ENCODE results near the gene INTS3.
A peak's percentile ranks its signal among the peaks of the same experiment; 100 is the strongest.

INTS3 gene

DNA sequence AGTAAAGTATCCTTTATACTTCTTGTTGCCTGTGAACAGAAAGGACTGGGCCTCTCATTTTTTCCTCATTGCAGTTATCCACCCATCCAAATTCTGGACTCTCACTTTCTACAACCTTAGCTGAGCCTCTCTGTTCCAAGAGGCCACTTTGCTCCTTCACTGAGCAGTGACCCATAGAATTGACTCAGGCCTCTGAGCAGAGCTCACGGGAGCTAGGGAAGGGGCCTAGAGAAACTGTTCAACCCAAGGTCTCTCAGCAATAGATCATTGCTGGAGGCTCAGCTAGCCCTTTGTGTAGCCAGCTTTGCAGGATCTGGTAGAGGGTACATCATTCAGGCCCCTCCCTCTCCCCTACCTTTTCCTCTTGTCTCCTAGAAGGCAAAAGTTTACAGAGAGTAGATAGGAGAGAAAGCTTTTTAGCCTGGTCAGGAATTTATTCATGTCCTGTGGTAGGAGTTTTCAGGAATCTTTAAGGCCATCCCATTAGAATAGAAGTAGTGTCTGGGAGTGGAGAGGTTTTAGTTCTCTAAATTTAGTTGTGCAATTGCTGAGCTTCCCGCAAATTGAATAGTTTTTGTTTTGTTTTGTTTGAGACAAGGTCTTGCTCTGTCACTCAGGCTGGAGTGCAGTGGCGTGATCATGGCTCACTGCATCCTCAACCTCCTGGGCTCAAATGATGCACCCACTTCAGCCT lies 6.7 kb downstream of the INTS3 start:
- TF ChIP-seq POU2F2 (IDR thresholded peaks at IDR 0.05; ENCODE audit: low read depth, low read length), result no peak
- TF ChIP-seq PAX5 (IDR thresholded peaks at IDR 0.05; ENCODE audit: insufficient read depth, low read length, severe bottlenecking), result peak; percentile 28
- DNase-seq (ENCODE audit: insufficient read length, low spot score), result no peak
- no peak for FAIRE-seq

DNA sequence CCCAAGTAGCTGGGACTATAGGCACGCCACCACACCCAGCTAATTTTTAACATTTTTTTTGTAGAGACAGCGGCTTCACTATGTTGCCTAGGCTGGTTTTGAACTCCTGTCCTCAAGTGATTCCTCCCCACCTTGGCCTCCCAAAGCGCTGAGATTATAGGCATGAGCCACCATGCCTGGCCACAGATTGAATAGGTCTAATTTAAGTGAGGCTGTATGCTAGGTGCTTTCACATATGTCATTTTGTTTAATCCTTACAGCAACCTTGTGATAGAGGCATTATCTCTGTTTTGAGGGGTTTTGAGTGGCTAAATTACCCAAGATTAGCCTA lies 7.2 kb downstream of the INTS3 start:
- no peak for TF ChIP-seq PAX5 (IDR thresholded peaks at IDR 0.05; ENCODE audit: insufficient read depth, low read length, severe bottlenecking)
- no peak for FAIRE-seq

DNA sequence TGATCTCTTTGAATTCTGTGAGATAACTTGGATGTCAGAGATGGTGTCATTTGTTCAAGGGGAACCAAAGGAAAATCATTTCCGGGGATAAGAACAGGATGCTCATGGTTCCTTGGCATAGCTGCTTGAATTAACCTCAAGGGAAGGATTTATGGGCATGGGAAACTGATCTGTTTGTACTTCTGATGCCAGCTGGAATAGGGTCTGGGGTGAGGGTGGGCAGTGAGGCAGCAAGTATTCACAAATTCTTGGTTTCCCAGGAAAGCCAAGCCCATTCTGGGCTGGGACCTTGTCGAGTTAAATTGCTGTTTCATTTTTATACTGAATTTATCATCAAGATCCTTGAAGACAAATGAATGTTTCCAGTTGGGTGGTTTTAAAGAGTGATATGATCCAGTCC lies 14.1 kb downstream of the INTS3 start:
- no peak for TF ChIP-seq POLR2AphosphoS5 (IDR thresholded peaks at IDR 0.05; ENCODE audit: low read depth, low read length)
- TF ChIP-seq PAX5 (IDR thresholded peaks at IDR 0.05; ENCODE audit: insufficient read depth, low read length, severe bottlenecking), result no peak
- no peak for TF ChIP-seq SPI1 (IDR thresholded peaks at IDR 0.05; ENCODE audit: low read depth, low read length)
- TF ChIP-seq POLR2A (IDR thresholded peaks at IDR 0.05; ENCODE audit: low read depth, low read length), result no peak
- no peak for TF ChIP-seq TAF1 (IDR thresholded peaks at IDR 0.05; ENCODE audit: low read depth, low read length)
- TF ChIP-seq POU2F2 (IDR thresholded peaks at IDR 0.05; ENCODE audit: low read depth, low read length), result no peak
- no peak for DNase-seq (ENCODE audit: insufficient read length, low spot score)
- FAIRE-seq, result no peak

More for the DNA sequence above, 7.2 kb downstream of the INTS3 start:
- DNase-seq (ENCODE audit: insufficient read length, low spot score), result no peak

DNA sequence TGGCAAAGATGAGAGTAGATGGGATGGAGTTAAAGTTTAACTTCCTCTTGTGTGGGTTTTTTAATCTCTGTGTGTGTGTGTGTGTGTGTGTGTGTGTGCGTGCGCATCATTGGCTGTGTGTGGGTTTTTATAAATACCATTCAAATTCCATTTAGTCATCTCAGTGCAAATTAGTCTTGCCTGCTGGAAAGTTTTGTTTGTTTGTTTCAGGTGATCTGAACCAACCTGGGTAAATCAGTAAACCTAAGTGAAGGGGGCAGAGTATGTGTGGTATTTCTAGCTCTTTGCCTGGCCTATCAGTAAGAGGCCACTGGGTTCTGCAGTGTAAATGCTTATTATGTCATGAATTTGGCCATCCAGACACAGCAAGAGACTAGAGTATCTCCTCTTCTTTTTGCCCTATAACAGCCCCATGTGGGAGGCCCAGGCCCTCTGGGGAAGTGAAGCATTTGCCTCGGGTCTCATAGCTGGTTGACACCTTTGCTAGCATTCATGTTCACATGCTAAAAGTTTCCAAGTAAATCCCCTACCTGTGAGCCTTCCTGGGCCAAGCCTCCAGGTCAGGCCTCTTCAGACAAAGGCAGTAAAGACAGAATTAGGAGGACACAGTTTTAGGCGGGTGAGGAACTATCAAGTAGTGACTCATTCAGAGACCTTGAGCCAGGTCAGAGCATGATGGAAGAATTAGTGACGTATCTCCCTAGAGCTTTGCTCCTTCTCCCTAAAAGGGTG lies 14.7 kb downstream of the INTS3 start:
- FAIRE-seq, result peak; percentile 87
- no peak for DNase-seq (ENCODE audit: insufficient read length, low spot score)
- no peak for TF ChIP-seq POLR2A (IDR thresholded peaks at IDR 0.05; ENCODE audit: low read depth, low read length)
- no peak for TF ChIP-seq PAX5 (IDR thresholded peaks at IDR 0.05; ENCODE audit: insufficient read depth, low read length, severe bottlenecking)
- TF ChIP-seq POU2F2 (IDR thresholded peaks at IDR 0.05; ENCODE audit: low read depth, low read length), result no peak; the same call in 1 of the 2 replicates
- TF ChIP-seq SPI1 (IDR thresholded peaks at IDR 0.05; ENCODE audit: low read depth, low read length), result peak; percentile 58
- no peak for TF ChIP-seq TAF1 (IDR thresholded peaks at IDR 0.05; ENCODE audit: low read depth, low read length)
- TF ChIP-seq POLR2AphosphoS5 (IDR thresholded peaks at IDR 0.05; ENCODE audit: low read depth, low read length), result no peak

- TF ChIP-seq SPI1 (IDR thresholded peaks at IDR 0.05; ENCODE audit: low read depth, low read length) (no peak), POLR2AphosphoS5 (IDR thresholded peaks at IDR 0.05; ENCODE audit: low read depth, low read length) (no peak), PAX5 (IDR thresholded peaks at IDR 0.05; ENCODE audit: insufficient read depth, low read length, severe bottlenecking) (no peak), POLR2A (IDR thresholded peaks at IDR 0.05; ENCODE audit: low read depth, low read length) (no peak), POU2F2 (IDR thresholded peaks at IDR 0.05; ENCODE audit: low read depth, low read length) (no peak), TAF1 (IDR thresholded peaks at IDR 0.05; ENCODE audit: low read depth, low read length) (no peak)
- DNase-seq (ENCODE audit: insufficient read length, low spot score), result no peak
- FAIRE-seq, result no peak
Observed at GRCh38 chr1:153745417-153745816, 17.6 kb downstream of the INTS3 start.

- TF ChIP-seq POU2F2 (IDR thresholded peaks at IDR 0.05; ENCODE audit: low read depth, low read length) (no peak), SPI1 (IDR thresholded peaks at IDR 0.05; ENCODE audit: low read depth, low read length) (no peak), TAF1 (IDR thresholded peaks at IDR 0.05; ENCODE audit: low read depth, low read length) (no peak), PAX5 (IDR thresholded peaks at IDR 0.05; ENCODE audit: insufficient read depth, low read length, severe bottlenecking) (no peak), POLR2A (IDR thresholded peaks at IDR 0.05; ENCODE audit: low read depth, low read length) (no peak), POLR2AphosphoS5 (IDR thresholded peaks at IDR 0.05; ENCODE audit: low read depth, low read length) (no peak)
- DNase-seq (ENCODE audit: insufficient read length, low spot score), result no peak
- no peak for FAIRE-seq
Observed at GRCh38 chr1:153746174-153746573, 18.3 kb downstream of the INTS3 start.

GRCh38 chr1:153748903-153749302 lies 21.1 kb downstream of the INTS3 start:
- TF ChIP-seq TAF1 (IDR thresholded peaks at IDR 0.05; ENCODE audit: low read depth, low read length) (no peak), PAX5 (IDR thresholded peaks at IDR 0.05; ENCODE audit: insufficient read depth, low read length, severe bottlenecking) (no peak), POLR2A (IDR thresholded peaks at IDR 0.05; ENCODE audit: low read depth, low read length) (no peak), SPI1 (IDR thresholded peaks at IDR 0.05; ENCODE audit: low read depth, low read length) (no peak), POLR2AphosphoS5 (IDR thresholded peaks at IDR 0.05; ENCODE audit: low read depth, low read length) (no peak), POU2F2 (IDR thresholded peaks at IDR 0.05; ENCODE audit: low read depth, low read length) (no peak)
- FAIRE-seq (no peak), DNase-seq (ENCODE audit: insufficient read length, low spot score) (no peak)

DNA sequence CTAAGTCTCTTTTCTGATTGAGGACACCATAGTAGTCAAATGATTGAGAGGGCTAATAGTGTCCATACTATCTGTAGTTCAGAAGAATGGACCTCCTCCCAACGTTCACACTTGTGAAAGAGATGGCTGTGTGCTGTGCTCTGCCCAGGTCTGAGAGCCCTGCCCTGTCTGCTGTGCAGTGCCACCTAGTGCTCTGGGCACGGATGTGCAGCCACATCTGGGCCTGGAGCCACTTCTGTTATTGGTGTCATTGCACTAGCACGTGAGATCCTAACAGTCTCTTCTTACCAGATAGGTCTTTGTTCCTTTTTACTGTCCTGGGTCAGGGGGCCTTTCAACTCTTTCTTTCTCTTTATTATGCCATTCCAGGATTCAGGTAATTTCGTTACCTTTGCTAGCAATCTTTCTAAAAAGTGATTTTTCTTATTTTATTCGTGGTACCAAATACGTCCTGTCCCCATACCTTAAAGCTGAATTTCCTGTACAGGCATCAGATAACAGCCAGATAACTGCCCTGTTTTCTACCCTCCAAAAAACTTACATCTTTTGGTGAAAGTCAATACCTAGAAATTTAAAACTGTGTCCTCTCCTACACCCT lies 21.7 kb downstream of the INTS3 start:
- peak; percentile 61 for TF ChIP-seq SPI1 (IDR thresholded peaks at IDR 0.05; ENCODE audit: low read depth, low read length)
- no peak for TF ChIP-seq POLR2AphosphoS5 (IDR thresholded peaks at IDR 0.05; ENCODE audit: low read depth, low read length)
- FAIRE-seq (peak; percentile 94), DNase-seq (ENCODE audit: insufficient read length, low spot score) (peak; percentile 76)

DNA sequence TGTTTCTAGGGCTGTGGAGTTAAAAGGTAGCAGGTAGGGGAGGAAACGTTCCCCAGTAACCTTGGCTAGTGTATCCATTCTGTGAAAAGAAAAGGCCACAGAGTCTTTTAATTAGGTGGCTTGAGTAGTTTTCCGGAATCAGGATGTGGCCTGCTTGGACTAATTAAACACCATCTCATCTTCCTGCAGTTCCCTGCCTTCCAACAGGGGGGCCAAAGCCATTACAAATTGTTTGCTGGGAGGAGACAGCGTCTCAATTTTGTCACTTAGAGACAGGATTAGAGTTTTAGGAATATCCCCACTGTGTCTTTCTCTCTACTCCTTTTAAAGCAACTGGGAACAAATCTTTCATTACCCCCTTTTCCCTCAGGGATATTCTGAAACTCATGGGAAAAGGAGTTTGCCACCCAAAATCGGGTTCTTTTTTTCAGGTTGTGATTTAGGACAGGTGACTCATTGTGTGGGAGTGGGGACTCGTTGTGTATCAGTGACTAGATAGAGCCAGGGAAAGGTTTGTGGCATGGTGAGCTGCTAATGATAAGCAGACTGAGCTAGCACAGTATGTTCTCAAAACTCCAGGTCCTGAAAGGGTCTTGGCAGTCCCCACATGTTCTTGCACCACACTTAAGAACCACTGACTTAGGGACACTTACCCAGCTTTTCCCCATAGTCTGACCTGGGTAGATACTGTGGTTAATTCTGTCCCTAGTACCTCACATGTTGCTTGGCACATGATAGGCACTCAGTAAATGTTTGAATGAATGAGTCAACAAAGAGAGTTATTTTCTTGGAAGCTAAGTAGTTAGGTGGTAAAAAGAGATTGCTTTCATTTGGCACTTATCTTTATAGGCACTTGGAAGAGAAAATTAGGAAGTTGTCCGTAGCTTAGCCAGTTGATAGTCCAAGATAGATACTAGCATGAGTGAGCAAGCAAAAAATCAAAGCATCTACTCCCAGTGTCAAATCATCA lies 22.5 kb downstream of the INTS3 start:
- DNase-seq (ENCODE audit: insufficient read length, low spot score) (no peak), FAIRE-seq (no peak)
- TF ChIP-seq POLR2A (IDR thresholded peaks at IDR 0.05; ENCODE audit: low read depth, low read length) (no peak), POLR2AphosphoS5 (IDR thresholded peaks at IDR 0.05; ENCODE audit: low read depth, low read length) (no peak), TAF1 (IDR thresholded peaks at IDR 0.05; ENCODE audit: low read depth, low read length) (no peak), PAX5 (IDR thresholded peaks at IDR 0.05; ENCODE audit: insufficient read depth, low read length, severe bottlenecking) (no peak)

Data from GM12891 (cell line).